ENCODE measurements around the gene SHB. TPM values are rescaled to one million over a fixed set of nuclear protein-coding genes. Genes with fewer than 3 reads are reported as not detected.

Gene SHB

GRCh38 chr9:37870081-37870798, 198.8 kb downstream of the SHB start:
- H3K4me1 ChIP-seq (ENCODE audit: control insufficient read depth in 2 of 2, insufficient read depth in 1 of 2, low read depth in 1 of 2, low read length in 2 of 2): no peaks in the 10 kb centered on the region
- DNase-seq (ENCODE audit: low spot score): no peak
- WGBS, 2 donors (ENCODE audit: extremely low coverage in 2 of 2, insufficient read length in 2 of 2, insufficient replicate concordance in 1 of 2): no CpG with 5 or more reads among the region's 5 CpGs

More at GRCh38 chr9:37870081-37870798, 198.8 kb downstream of the SHB start:
- H3K4me3 ChIP-seq (ENCODE audit: low read length in 2 of 2): no peak overlapping the region
- no peak overlapping the region for H2BK12ac ChIP-seq (ENCODE audit: low read length)
- H3K18ac ChIP-seq (ENCODE audit: low read length): no peak overlapping the region
- no peak overlapping the region for H4K91ac ChIP-seq (ENCODE audit: low read depth, low read length, poor library complexity)
- no peak overlapping the region for H3K4ac ChIP-seq (ENCODE audit: low read length)
- H2AK5ac ChIP-seq (ENCODE audit: low read depth, low read length): no peak overlapping the region
- H4K8ac ChIP-seq (ENCODE audit: low read depth, low read length): no peak overlapping the region
- H3K4me2 ChIP-seq (ENCODE audit: insufficient read depth, low read length, poor library complexity, severe bottlenecking): no peak overlapping the region
- H3K27ac ChIP-seq (replicated peaks; ENCODE audit: low read length): no peak overlapping the region
- no peaks in the 10 kb centered on the region for H3K27me3 ChIP-seq (ENCODE audit: control insufficient read depth in 3 of 3, insufficient read depth in 3 of 3, low read depth in 1 of 3, low read length in 3 of 3)
- no peak overlapping the region for H2AFZ ChIP-seq (ENCODE audit: low read length)
- no peak overlapping the region for H3K23ac ChIP-seq (ENCODE audit: low read depth, low read length, poor library complexity)
- H2BK15ac ChIP-seq (ENCODE audit: low read length): no peak overlapping the region
- no peaks in the 10 kb centered on the region for H3K9me3 ChIP-seq (replicated peaks in 1 of 2; ENCODE audit: control insufficient read depth in 2 of 2, insufficient read depth in 1 of 2, low read depth in 1 of 2, low read length in 2 of 2)
- H3K79me1 ChIP-seq (ENCODE audit: low read depth, low read length): no peaks in the 10 kb centered on the region
- H3K36me3 ChIP-seq (replicated peaks in 1 of 2; ENCODE audit: control insufficient read depth in 2 of 2, insufficient read depth in 2 of 2, low read length in 2 of 2): peaks cover 0 to 15% of the 10 kb centered on the region in 2 donors
- H3K14ac ChIP-seq (ENCODE audit: low read length): no peak overlapping the region
- H2BK120ac ChIP-seq (ENCODE audit: low read depth, low read length): no peak overlapping the region
- H3K9ac ChIP-seq (ENCODE audit: low read depth, low read length, poor library complexity): no peak overlapping the region
- H2BK5ac ChIP-seq (ENCODE audit: low read length): no peak overlapping the region

Small RNA genes within 50 kb of the gene (small RNA-seq; reads per million reads assigned to genes)
- gene RNU7-124P (ENCODE audit: insufficient read depth): not detected
